Measurements from ENCODE around the gene ZNF446.

- no peak for TF ChIP-seq CTCF (IDR thresholded peaks at IDR 0.05; ENCODE audit: low read length)
- no peak for TF ChIP-seq EZH2 (IDR thresholded peaks at IDR 0.05; ENCODE audit: borderline replicate concordance, low read length)
Measured at GRCh38 chr19:58492265-58492664, 16.1 kb downstream of the ZNF446 start.

Data from OCI-LY1 (cell line).